Activated B cell treated with CpG ODN at 0.5 μM for 24 hours (primary cell): Measurements from ENCODE around the gene CAPN7. TPM values are rescaled to one million over a fixed set of nuclear protein-coding genes. Genes with fewer than 3 reads are reported as not detected.
A peak's percentile ranks its signal among the peaks of the same experiment; 100 is the strongest.
"Not testable (repeated sequence)": the region's sequence is repeated elsewhere in the genome, so short reads cannot be mapped to it uniquely, and the experiment has no call there.

Source experiments
- ATAC-seq: fragments of 200-7000 bp; cut with Tn5 transposase; one replicate; pipeline ENCODE4 v1.10.0; 2021; ENCODE audit warnings: low read depth, mild to moderate bottlenecking, moderate library complexity
- CTCF ChIA-PET: fragments of 350-600 bp; sonication (Branson Sonifier 250); formaldehyde crosslinking; loops from one replicate; lab custom pipeline; 2021; ENCODE audit warnings: antibody characterized with exemption; lab: Charles Lee
- POLR2A ChIA-PET: fragments of 350-600 bp; sonication (Branson Sonifier 250); formaldehyde crosslinking; loops from one replicate; lab custom pipeline; 2021; ENCODE audit warnings: antibody characterized with exemption; lab: Charles Lee
- DNase-seq: peaks from one replicate; pipeline ENCODE4 v3.0.0; 2022
- H3K27ac Mint-ChIP-seq: one replicate; pipeline ENCODE4 v1.8.0; 2020; ENCODE audit warnings: mixed read lengths
- H3K27me3 Mint-ChIP-seq: one replicate; pipeline ENCODE4 v1.8.0; 2021; ENCODE audit warnings: mixed read lengths
- H3K36me3 Mint-ChIP-seq: one replicate; pipeline ENCODE4 v1.8.0; 2021; ENCODE audit warnings: low read depth, mixed read lengths
- H3K4me1 Mint-ChIP-seq: one replicate; pipeline ENCODE4 v1.8.0; 2021; ENCODE audit warnings: mixed read lengths
- H3K4me3 Mint-ChIP-seq: one replicate; pipeline ENCODE4 v1.8.0; 2020; ENCODE audit warnings: mild to moderate bottlenecking, mixed read lengths
- H3K9me3 Mint-ChIP-seq: one replicate; pipeline ENCODE4 v1.8.0; 2020; ENCODE audit warnings: mixed read lengths
- CTCF ChIP-seq: fragments of 200-600 bp; IDR thresholded peaks from one replicate; pipeline ENCODE4 v1.8.0; 2022; ENCODE audit warnings: antibody characterized with exemption, mild to moderate bottlenecking
- intact Hi-C: fragments of 100-400 bp; cut with micrococcal nuclease; formaldehyde crosslinking; loops from one replicate; pipeline ENCODE4 v1.15.1; 2024
- total RNA-seq: library from RNA; stranded (reverse); gene quantifications from 2 replicates; pipeline ENCODE4 v1.2.3, GENCODE V29; 2022

Gene CAPN7
- total RNA-seq = 35.0 and 45.1 TPM in 2 replicates

DNA sequence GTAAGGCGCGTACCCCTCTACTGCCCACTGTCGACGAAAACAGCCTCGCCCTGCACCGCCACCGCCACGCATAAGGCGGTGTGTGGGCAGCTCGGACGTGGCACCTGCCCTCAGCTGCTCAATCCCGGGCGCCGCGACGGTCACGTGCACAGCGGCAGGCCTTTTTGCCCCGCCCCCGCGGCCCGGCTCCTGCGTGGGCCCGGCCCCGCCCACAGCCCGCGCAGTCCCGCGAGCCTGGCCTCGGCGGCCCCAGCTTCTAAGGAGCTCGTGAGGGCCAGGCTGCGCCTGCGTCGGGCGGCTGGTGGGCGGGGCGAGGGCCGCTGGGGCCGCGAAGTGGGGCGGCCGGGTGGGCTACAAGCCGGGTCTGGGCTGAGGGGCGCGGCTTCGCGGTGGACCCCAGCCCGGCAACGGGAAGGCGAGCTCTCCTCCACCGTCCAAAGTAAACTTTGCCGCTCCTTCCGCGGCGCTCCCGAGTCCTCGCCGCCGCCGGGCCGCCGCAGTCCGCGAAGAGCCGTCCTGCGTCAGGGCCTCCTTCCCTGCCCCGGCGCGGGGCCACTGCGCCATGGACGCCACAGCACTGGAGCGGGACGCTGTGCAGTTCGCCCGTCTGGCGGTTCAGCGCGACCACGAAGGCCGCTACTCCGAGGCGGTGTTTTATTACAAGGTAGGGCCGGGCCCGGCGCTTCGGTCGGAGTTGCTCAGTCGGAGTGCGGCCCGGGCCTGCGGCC lies at the start of gene CAPN7:
Gene CAPN7, plus strand, starts transcription at position 313 of the 728 bp plus-strand sequence. Its CDS starts 250 bp downstream, at position 563.
- H3K36me3 Mint-ChIP-seq = peaks cover 10% of the 10 kb centered on the region
- intact Hi-C loops = loop anchor here (1.0 to 5.0 kb wide), 17 partner anchors 11 to 1061 kb away; partner anchors contain the start of genes BTD, CCDC174, EAF1 and HACL1
- peak within 1 kb of the TSS; percentile 87 for H3K27ac Mint-ChIP-seq
- peak; percentile 97 for DNase-seq
- peak; percentile 90 for ATAC-seq
- ChIA-PET CTCF (interaction anchor here (0.6 to 2.4 kb wide), 12 partner anchors 41 to 351 kb away, joined by 3 to 10 read pairs (median 4); no protein-coding TSS in a partner anchor), POLR2A (interaction anchor here (0.6 to 2.2 kb wide), 14 partner anchors 9 to 1059 kb away, joined by 3 to 11 read pairs (median 4); partner anchors contain the start of genes DPH3, OXNAD1 and RBSN)
- H3K4me1 Mint-ChIP-seq = peaks cover 24% of the 10 kb centered on the region
- H3K9me3 Mint-ChIP-seq = no peaks in the 10 kb centered on the region
- H3K4me3 Mint-ChIP-seq = peak within 1 kb of the TSS; percentile 89
- no peaks in the 10 kb centered on the region for H3K27me3 Mint-ChIP-seq
- TF ChIP-seq CTCF = no peak

GRCh38 chr3:15157441-15157840 lies 48.6 kb upstream of the CAPN7 start:
- Mint-ChIP-seq H3K4me3 (no peak overlapping the region), H3K9me3 (peaks cover 4% of the 10 kb centered on the region), H3K27ac (no peak overlapping the region), H3K36me3 (no peaks in the 10 kb centered on the region), H3K4me1 (peaks cover 6% of the 10 kb centered on the region), H3K27me3 (peaks cover 27% of the 10 kb centered on the region)
- ATAC-seq (no peak), DNase-seq (no peak)
- POLR2A ChIA-PET = no interaction called here
- CTCF ChIA-PET = no interaction called here
- no peak for TF ChIP-seq CTCF
- intact Hi-C loops = no loop called here

DNA sequence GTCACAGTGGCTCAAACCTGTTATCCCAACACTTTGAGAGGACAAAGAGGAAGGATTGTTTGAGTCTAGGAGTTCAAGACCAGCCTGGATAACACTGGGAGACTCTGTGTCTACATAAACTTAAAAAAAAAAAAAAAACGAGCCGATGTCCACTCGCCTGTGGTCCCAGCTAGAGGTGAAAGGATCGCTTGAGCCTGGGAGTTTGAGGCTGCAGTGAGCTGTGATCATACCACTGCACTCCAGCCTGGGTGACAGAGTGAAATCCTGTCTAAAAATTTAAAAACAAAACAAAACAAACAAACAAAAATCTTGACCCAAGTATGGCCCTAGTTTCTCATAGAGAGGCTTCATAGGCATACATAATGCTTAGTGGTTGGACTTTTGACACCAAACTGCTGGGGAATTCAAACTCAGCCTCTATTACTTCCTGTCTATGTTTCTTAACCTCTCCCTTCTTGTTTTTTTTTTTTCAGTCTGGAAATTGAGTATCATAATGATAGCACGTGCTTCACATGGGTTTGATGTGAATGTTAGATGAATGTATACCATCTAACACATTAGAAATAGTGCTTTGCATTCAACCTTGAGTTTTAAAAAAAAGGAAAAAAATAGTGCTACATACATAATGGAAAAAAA lies 46.4 kb upstream of the CAPN7 start:
- H3K4me3 Mint-ChIP-seq = no peak overlapping the region
- DNase-seq (no peak), ATAC-seq (no peak)
- H3K4me1 Mint-ChIP-seq = peaks cover 6% of the 10 kb centered on the region
- intact Hi-C loops = no loop called here
- TF ChIP-seq CTCF = no peak
- no peak overlapping the region for H3K27ac Mint-ChIP-seq
- H3K36me3 Mint-ChIP-seq = no peaks in the 10 kb centered on the region
- CTCF ChIA-PET = no interaction called here
- H3K9me3 Mint-ChIP-seq = peaks cover 4% of the 10 kb centered on the region
- peaks cover 25% of the 10 kb centered on the region for H3K27me3 Mint-ChIP-seq
- POLR2A ChIA-PET = no interaction called here

DNA sequence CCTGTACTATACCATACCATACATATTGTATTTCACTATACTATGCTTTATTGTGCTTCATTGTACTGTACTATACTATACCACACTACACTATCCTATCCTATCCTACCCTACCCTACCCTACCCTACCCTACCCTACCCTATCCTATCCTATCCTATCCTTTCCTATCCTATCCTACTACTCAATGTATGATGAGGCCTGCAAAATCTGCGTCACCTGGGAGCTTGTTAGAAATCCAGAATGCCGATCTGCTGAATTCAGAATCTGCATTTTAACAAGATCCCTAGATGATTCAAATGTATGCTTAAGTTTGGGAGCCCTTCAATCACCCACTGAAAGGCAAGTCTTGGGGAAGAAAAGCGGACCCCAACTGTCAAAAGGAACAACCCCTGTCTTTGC lies 45.4 kb upstream of the CAPN7 start:
- Mint-ChIP-seq H3K27me3 (peaks cover 15% of the 10 kb centered on the region), H3K4me3 (no peak overlapping the region), H3K36me3 (no peaks in the 10 kb centered on the region), H3K27ac (no peak overlapping the region), H3K9me3 (peaks cover 4% of the 10 kb centered on the region), H3K4me1 (peaks cover 6% of the 10 kb centered on the region)
- intact Hi-C loops = no loop called here
- ATAC-seq (no peak), DNase-seq (no peak)
- ChIA-PET POLR2A (no interaction called here), CTCF (no interaction called here)
- no peak for TF ChIP-seq CTCF

DNA sequence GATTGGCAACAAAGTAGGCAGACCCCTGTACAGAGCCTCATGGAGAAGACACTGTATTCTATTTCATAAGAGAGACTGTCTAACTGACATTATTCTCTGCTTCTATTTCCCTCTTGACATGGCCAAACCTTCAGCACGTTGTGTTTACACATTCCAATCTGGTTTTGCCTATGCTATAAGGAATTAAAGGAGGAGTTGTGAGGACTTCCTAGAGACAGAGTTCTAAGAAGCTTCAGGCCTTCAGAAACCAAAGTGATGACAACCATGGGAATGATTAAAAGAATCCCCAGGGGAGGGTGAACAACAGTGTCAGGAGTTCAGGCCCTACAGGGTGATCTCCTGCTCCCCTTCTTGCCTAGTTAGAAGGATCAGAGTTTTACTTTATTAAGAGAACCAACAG lies 44.9 kb upstream of the CAPN7 start:
- POLR2A ChIA-PET = no interaction called here
- no peak for DNase-seq
- intact Hi-C loops = no loop called here
- Mint-ChIP-seq H3K36me3 (no peaks in the 10 kb centered on the region), H3K27me3 (peaks cover 13% of the 10 kb centered on the region), H3K27ac (no peak overlapping the region), H3K4me1 (peaks cover 8% of the 10 kb centered on the region), H3K9me3 (peaks cover 4% of the 10 kb centered on the region), H3K4me3 (no peak overlapping the region)
- CTCF ChIA-PET = no interaction called here
- no peak for ATAC-seq
- no peak for TF ChIP-seq CTCF

GRCh38 chr3:15163656-15164055 lies 42.4 kb upstream of the CAPN7 start:
- H3K9me3 Mint-ChIP-seq, intact Hi-C loops, H3K27ac Mint-ChIP-seq, POLR2A ChIA-PET, H3K4me3 Mint-ChIP-seq, DNase-seq, ATAC-seq, CTCF ChIA-PET, H3K36me3 Mint-ChIP-seq, H3K27me3 Mint-ChIP-seq, H3K4me1 Mint-ChIP-seq: not testable (repeated sequence)
